Endodermal cell (in vitro differentiated cells): ENCODE data around the gene RAB3C. TPM values are rescaled to one million over a fixed set of nuclear protein-coding genes. Genes with fewer than 3 reads are reported as not detected.

ENCODE experiments used
- DNase-seq: peaks from one replicate; pipeline ENCODE4 v3.0.0-alpha.2; 2017
- H3K27ac ChIP-seq: 2 replicates; pipeline ENCODE4 v1.5.1; 2013; ENCODE audit warnings: mild to moderate bottlenecking, low read depth, low read length, moderate library complexity
- H3K27me3 ChIP-seq: 2 replicates; pipeline ENCODE4 v1.6.1; 2013; ENCODE audit warnings: mild to moderate bottlenecking, low read length, moderate library complexity; ENCODE audit not compliant: insufficient read depth, control insufficient read depth, poor library complexity, severe bottlenecking
- H3K36me3 ChIP-seq: 2 replicates; pipeline ENCODE4 v1.7.0; 2013; ENCODE audit warnings: mild to moderate bottlenecking, low read length, moderate library complexity; ENCODE audit not compliant: control insufficient read depth, insufficient read depth
- H3K4me1 ChIP-seq: one replicate; pipeline ENCODE4 v1.7.0; 2013; ENCODE audit warnings: low read length; ENCODE audit not compliant: control insufficient read depth, insufficient read depth
- H3K4me3 ChIP-seq: 2 replicates; pipeline ENCODE4 v1.5.1; 2013; ENCODE audit warnings: mild to moderate bottlenecking, low read length, moderate library complexity
- H3K9ac ChIP-seq: 2 replicates; pipeline ENCODE4 v1.6.1; 2013; ENCODE audit warnings: mild to moderate bottlenecking, low read length, moderate library complexity; ENCODE audit not compliant: poor library complexity, severe bottlenecking; ENCODE audit errors: extremely low read depth
- H3K9me3 ChIP-seq: 2 replicates; pipeline ENCODE4 v1.6.1; 2013; ENCODE audit warnings: mild to moderate bottlenecking, low read length, moderate library complexity; ENCODE audit not compliant: control insufficient read depth
- H3K27ac Mint-ChIP-seq: 2 replicates; pipeline ENCODE4 v1.8.0; 2020; ENCODE audit warnings: mixed read lengths
- H3K27me3 Mint-ChIP-seq: 2 replicates; pipeline ENCODE4 v1.8.0; 2021; ENCODE audit warnings: mild to moderate bottlenecking, mixed read lengths; ENCODE audit not compliant: insufficient read depth
- H3K36me3 Mint-ChIP-seq: 2 replicates; pipeline ENCODE4 v1.8.0; 2020; ENCODE audit warnings: low read depth, mixed read lengths
- H3K4me1 Mint-ChIP-seq: 2 replicates; pipeline ENCODE4 v1.8.0; 2020; ENCODE audit warnings: mixed read lengths
- H3K4me3 Mint-ChIP-seq: 2 replicates; pipeline ENCODE4 v1.8.0; 2020; ENCODE audit warnings: mild to moderate bottlenecking, moderate library complexity, mixed read lengths
- H3K9me3 Mint-ChIP-seq: 2 replicates; pipeline ENCODE4 v1.8.0; 2020; ENCODE audit warnings: mild to moderate bottlenecking, mixed read lengths
- CTCF ChIP-seq: fragments of 200-600 bp; sonication (generic); conservative IDR thresholded peaks from 2 replicates; pipeline ENCODE4 v1.5.0; 2021; ENCODE audit warnings: antibody characterized with exemption, mild to moderate bottlenecking
- WGBS, 2 experiments: methylation state at CpG; one replicate each; pipeline versions ENCODE4 v1.1.5 to v1.1.7; 2013; ENCODE audit warnings: missing lambda C conversion rate in 2 of 2, mixed read lengths in 1 of 2; ENCODE audit not compliant: insufficient coverage in 1 of 2, insufficient read length in 1 of 2; 5-methylcytosine and 5-hydroxymethylcytosine counted together
- total RNA-seq, 2 donors: library from RNA; stranded (reverse); fragmentation: NEBNext Ultra II Directional in 1 of 2; extraction: Animal tissue kit (Norgen Biotek cat#: 25700) in 1 of 2; gene quantifications; 2 replicates in 1 of 2; 3 replicates in 1 of 2; pipeline ENCODE4 v1.2.1, GENCODE V29; 2021

Gene RAB3C
- total RNA-seq, 2 donors from 2014 or later = 5.8 to 15.1 TPM

GRCh38 chr5:58649716-58650115, 66.8 kb downstream of the RAB3C start:
- no peaks in the 10 kb centered on the region for H3K36me3 Mint-ChIP-seq

GRCh38 chr5:58653521-58653920, 70.6 kb downstream of the RAB3C start:
- TF ChIP-seq CTCF = no peak
- H3K27me3 Mint-ChIP-seq = peaks cover 11% of the 10 kb centered on the region
- WGBS, 2 experiments = 85% methylated on average over 1 of the region's 1 CpG; no CpG with 5 or more reads in 1 of the 2 experiments
- Histone ChIP-seq H3K4me3 (no peak overlapping the region), H3K27ac (no peak overlapping the region), H3K27me3 (peaks cover 13% of the 10 kb centered on the region), H3K36me3 (no peaks in the 10 kb centered on the region), H3K9ac (no peak overlapping the region), H3K4me1 (no peaks in the 10 kb centered on the region), H3K9me3 (peaks cover 9% of the 10 kb centered on the region)
- H3K27ac Mint-ChIP-seq = no peak overlapping the region
- H3K36me3 Mint-ChIP-seq = no peaks in the 10 kb centered on the region
- H3K9me3 Mint-ChIP-seq = peaks cover 1% of the 10 kb centered on the region
- no peaks in the 10 kb centered on the region for H3K4me1 Mint-ChIP-seq
- DNase-seq = no peak
- H3K4me3 Mint-ChIP-seq = no peak overlapping the region

More at GRCh38 chr5:58649716-58650115, 66.8 kb downstream of the RAB3C start:
- Mint-ChIP-seq H3K9me3 (no peaks in the 10 kb centered on the region), H3K4me3 (no peak overlapping the region), H3K27me3 (peaks cover 29% of the 10 kb centered on the region), H3K4me1 (peaks cover 10% of the 10 kb centered on the region), H3K27ac (no peak overlapping the region)
- no peak overlapping the region for H3K9ac ChIP-seq
- 84 to 94% methylated on average over 2 of the region's 2 CpGs for WGBS, 2 experiments
- H3K36me3 ChIP-seq = no peaks in the 10 kb centered on the region
- H3K27ac ChIP-seq = no peak overlapping the region
- no peak for TF ChIP-seq CTCF
- no peaks in the 10 kb centered on the region for H3K4me1 ChIP-seq
- H3K27me3 ChIP-seq = peaks cover 32% of the 10 kb centered on the region
- no peaks in the 10 kb centered on the region for H3K9me3 ChIP-seq
- DNase-seq = no peak
- no peak overlapping the region for H3K4me3 ChIP-seq

GRCh38 chr5:58666141-58666540, 83.3 kb downstream of the RAB3C start:
- peak overlapping the region; percentile 5 for H3K4me3 ChIP-seq
- Mint-ChIP-seq H3K27ac (no peak overlapping the region), H3K4me3 (no peak overlapping the region), H3K9me3 (no peaks in the 10 kb centered on the region), H3K36me3 (no peaks in the 10 kb centered on the region), H3K4me1 (peaks cover 11% of the 10 kb centered on the region), H3K27me3 (no peaks in the 10 kb centered on the region)
- no peaks in the 10 kb centered on the region for H3K27me3 ChIP-seq
- H3K9ac ChIP-seq = no peak overlapping the region
- no peaks in the 10 kb centered on the region for H3K36me3 ChIP-seq
- WGBS, 2 experiments = 0% methylated on average over 1 of the region's 1 CpG; no CpG with 5 or more reads in 1 of the 2 experiments
- H3K4me1 ChIP-seq = peaks cover 5% of the 10 kb centered on the region
- no peak overlapping the region for H3K27ac ChIP-seq
- DNase-seq = no peak
- TF ChIP-seq CTCF = no peak
- H3K9me3 ChIP-seq = no peaks in the 10 kb centered on the region
